GM19238 (cell line): Measurements from ENCODE around the gene PBX4.
A peak's percentile ranks its signal among the peaks of the same experiment; 100 is the strongest.

Source experiments
- DNase-seq: peaks from one replicate; pipeline ENCODE4 v3.0.0; 2011; ENCODE audit warnings: low spot score; ENCODE audit not compliant: insufficient read length

The PBX4 gene

GRCh38 chr19:19592690-19593089 is 25.8 kb downstream of the PBX4 start:
- no peak for DNase-seq

GRCh38 chr19:19591133-19591825 is 27.2 kb downstream of the PBX4 start:
- peak; percentile 35 for DNase-seq

DNA sequence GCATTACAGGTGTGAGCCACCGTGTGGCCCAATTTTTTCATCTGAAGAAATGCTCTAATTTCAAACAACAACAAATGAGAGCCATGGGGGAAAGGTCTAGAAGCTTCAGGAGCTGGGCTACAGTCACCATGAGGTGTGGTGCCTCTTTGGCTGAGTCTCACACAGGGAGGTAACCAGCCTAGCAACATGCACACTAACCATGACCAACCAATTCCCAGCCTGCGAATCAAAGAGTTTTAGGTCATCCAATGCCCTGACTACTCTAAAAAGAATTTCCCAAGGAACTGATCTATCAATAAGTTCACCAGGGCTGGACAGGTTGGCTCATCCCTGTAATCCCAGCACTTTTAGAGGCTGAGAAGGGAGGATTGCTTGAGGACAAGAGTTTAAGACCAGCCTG is 29.9 kb downstream of the PBX4 start:
- no peak for DNase-seq

- no peak for DNase-seq
Observed at GRCh38 chr19:19587771-19588170, 30.7 kb downstream of the PBX4 start.

DNA sequence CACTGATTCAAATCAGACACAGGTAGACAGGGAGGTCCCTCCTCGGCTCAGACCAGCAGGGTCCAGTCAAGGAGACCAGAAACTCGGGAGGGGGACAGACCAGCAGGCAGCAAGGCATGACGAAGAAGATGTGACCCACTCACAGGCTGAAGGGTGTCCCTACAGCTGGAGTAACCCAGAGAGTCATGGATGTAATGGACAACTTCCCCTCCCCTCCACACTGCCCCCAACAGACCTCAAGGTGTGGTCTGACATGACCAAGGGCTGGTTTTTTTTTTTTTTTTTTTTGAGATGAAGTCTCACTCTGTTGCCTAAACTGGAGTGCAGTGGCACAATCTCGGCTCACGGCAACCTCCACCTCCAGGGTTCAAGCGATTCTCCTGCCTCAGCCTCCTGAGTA is 34.1 kb downstream of the PBX4 start:
- DNase-seq: no peak

DNA sequence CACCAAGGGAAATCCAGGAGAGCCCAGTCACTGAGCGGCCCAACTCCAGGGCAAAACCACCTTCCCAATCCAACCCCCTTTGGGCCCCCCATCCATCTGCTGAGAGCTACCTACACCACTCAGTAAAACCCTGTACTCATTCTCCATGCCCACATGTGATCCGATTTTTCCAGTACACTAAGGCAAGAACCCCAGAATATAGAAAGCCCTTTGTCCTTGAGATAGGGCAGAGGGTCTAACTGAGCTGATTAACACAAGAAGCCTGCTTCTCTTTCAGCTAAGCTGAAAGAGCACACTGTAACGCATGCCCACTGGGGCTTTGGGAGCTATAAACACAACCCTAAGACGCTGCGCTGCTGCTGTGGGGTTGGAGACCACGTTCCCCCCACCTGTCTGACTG is 36.0 kb downstream of the PBX4 start:
- DNase-seq: no peak

DNA sequence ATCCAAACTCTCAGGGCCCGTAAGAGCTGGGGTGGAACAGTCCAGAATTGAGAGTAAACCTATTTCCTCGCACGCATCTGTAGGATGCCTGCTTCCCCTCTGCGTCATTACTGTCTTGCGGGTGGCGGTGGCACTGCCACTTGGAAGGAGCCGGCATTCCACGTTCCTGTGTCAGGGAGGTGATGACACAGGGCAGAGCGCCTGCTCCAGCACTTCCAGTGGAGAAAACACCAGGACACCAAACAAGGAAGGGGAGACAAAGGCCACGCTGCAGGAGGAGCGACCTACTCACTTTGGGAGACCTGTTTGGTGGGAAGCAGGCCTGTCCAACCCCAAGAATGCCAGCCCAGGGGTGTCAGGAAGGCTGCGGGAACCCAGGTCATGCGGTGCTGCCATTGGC is 37.1 kb downstream of the PBX4 start:
- no peak for DNase-seq

DNA sequence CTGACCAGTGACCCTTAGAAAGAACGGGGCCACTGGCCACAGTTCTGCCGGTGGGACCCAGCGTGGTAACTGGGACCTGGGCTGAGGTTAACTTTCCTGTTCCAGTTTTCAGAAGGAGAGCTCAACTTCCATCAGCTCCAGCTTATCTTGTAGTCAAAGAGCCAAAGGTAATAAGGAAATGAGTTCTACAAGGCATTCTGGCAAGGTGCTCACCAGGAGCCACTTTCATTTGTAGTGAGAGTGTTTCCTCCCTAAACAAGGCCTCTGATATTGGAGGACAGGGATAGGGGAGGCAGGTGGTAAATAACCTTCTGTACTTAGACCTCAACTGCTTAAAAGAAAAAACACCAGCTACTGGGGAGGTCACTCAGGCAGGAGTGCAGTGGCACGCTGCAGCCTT is 38.1 kb downstream of the PBX4 start:
- DNase-seq: no peak

DNA sequence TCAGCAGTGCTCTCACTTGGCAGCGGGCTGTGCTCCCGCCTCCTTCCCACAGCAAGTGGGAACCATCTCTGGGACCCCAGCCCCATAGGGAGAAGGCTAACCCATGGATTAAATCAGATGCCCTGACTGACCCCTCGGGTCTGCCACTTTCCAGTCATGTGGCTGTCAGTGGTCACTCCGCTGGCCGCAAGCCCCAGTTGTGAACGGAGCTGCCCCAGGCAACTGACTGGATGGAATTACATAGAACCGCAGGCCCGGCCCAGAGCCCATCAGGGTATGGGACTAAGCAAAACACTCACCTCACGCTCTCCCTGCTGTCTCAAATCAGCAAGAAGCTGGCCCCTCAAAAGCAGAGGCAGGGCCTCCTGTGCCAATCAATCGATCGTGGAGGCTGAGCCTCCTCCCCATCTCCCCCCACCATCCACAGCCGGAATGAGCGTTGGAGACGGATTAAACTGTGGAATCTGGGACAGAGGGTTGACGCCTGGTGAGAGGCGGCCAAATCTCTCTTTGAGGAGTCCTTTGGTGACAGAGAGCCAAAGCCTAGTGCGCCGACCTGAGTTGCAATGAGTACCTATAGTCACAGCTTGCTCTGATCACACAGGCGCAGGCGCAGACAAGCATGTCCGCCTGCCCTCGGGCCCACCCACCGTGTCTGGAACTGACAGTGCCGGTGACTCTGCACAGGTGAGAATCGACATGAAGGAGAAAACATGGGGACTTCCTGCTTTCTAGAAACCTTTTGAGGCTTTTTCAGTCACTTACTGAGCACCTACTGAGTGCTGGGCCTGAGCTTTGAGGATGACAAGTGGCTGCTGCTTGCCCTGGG is 38.7 kb downstream of the PBX4 start:
- no peak for DNase-seq

DNA sequence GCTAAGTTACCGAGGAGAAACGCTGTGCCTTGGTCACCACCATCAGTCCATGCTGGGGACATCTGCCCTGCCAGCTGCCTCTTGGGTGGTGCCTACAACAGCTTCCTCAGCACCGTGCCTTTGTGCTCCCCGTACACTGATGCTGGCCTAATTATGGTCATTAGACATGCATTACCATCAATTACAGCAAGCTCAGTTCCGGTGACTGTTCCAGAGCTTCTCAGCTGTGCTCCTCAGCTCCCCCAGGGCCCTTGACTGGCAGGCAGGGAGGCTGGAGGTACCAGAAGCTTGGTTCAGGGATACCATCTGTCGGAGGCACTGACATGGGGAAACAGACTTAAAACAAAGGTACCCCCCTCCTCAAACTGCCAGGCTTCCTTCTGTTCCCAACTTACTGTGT is 40.2 kb downstream of the PBX4 start:
- no peak for DNase-seq

DNA sequence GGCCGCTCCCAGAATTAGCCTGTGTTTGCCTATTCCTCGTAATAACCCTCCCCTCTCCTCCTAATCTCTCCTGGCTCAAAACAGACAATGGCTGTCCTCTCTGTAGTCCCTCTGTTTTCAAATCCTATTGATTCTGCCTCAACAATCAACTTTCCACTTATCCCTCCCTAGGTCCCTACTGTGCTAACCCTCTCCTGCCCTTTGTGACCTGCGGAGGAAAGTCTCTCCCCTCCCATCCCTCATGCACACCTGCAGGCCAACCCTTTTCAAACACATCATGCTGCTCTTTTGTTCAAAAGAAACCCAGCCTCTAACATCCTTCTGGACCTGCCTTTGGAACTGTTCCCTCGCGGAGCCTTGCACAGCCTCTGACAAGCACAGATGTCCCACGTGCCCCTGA is 43.1 kb downstream of the PBX4 start:
- DNase-seq: no peak

GRCh38 chr19:19571071-19571786 is 47.3 kb downstream of the PBX4 start:
- no peak for DNase-seq

GRCh38 chr19:19570571-19570970 is 47.9 kb downstream of the PBX4 start:
- DNase-seq: no peak

DNA sequence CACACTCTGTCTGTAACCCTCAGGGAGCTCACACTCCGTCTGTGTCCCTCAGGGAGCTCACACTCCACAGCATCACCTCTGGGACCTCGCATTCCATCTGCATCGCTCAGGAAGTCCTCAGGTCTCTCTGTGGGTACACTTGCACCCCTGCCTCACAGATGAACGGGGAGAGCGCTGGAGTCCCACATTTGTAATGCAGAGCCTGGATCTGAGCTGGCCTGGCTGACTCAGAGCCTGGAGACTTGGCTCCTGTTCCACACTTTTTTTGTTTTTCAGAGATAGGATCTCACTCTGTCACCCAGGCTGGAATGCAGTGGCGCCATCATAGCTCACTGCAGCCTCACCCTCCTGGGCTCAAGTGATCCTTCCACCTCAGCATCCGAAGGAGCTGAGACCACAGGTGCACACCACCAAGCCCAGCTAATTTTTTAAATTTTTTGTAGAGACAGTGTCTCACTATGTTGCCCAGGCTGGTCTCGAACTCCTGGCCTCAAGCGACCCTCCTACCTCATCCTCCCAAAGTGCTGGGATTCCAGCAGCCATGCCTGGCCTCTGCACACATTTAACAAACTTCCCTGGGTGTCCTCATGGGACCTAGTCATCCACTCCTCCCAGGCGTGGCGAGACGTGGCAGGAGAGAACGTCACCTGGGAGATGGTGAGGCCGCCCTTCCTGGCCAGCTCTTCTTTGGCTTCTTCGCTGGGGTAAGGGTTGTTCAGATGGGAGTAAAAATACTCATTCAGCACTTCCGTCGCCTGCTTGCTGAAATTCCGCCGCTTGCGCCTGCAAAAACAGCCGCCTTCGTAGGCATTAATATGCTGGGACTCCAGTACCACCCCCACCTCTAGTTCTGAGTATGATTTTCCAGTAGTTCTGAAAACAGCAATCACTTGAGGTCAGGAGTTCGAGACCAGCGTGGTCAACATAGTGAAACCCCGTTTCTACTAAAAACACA is 49.4 kb downstream of the PBX4 start:
- no peak for DNase-seq

GRCh38 chr19:19567391-19567790 is 51.1 kb downstream of the PBX4 start:
- no peak for DNase-seq

- DNase-seq: no peak
Observed at GRCh38 chr19:19566306-19566705, 52.2 kb downstream of the PBX4 start.

DNA sequence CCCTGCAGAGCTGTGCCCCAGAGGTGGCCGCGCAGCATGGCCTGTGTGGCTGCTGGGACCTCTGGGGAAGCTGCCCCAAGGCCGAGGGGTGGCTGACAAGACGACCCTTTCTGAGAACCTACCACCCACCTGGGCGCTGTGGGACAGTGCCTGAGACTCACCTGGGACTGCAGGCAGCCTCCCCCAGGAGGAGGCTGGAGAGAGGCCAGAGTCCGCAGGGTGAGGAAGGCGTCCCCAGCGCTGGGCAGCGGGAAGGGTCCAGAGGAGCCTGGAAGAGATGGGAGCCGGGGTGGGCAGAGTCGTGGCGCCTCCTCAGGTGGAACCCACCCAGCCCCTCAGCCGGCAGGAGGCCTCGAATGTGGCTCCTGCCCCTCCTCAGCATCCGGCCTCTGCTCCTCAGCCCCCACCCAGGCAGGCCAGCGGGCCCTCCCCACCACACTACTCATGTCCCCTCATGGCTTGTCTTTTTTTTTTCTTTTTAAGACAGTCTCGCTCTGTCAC is 55.1 kb downstream of the PBX4 start:
- DNase-seq: no peak

DNA sequence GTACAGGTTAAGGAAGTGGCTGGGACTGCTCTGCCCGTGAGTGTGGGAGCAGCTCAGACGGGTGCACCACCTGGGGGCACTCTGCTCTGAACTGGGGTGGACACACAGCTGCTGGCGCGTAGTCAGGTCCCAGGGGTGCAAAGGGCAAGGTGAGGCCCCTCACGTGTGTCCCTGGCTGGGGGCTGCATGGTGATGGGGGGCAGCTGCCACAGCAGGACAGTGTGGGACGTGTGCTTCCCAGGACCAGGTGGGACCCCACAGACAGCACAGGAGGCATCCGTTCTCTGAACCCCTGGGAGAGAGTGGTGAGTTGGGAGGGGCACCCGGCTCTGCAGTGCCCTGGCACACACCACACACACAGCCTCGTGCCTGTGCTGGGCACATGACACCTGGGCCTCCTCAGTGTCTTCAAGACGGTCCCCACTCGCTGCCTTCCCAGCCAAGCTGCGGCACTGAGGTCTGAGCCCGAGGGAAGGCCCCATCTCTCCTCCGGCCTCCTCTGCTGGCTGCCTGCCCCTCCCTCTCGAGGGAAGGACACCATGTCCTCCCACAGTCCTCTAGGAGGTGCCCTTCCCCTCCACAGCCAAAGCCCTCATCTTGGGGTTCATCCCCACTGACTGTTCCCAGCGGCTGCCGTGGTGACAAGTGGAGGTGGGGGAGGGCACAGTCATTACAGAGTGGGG is 55.7 kb downstream of the PBX4 start:
- DNase-seq: no peak

- DNase-seq: no peak
Observed at GRCh38 chr19:19561946-19562664, 56.4 kb downstream of the PBX4 start.

DNA sequence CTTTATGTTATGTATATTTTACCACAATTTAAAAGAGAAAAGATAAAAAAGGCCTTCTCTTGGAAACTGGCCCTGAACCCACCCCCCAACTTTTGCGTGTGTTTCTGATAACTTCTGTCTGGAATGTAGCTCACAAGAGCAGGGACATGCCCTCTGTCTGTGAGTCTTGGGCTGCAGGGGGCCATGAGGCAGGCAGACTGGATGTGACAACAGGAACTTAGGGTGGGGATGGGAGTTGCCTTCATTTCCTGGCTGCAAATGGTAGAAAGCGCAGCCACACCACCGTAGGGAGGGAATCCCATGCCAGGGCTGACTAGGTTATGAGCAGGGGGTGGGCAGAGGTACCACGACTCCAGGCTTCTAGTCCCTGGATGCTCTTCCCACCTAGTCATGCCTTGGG is 58.6 kb downstream of the PBX4 start:
- no peak for DNase-seq
